Right lung (tissue), 5 donors: ENCODE results near the gene MALSU1. TPM values are rescaled to one million over a fixed set of nuclear protein-coding genes. Genes with fewer than 3 reads are reported as not detected.
A peak's percentile ranks its signal among the peaks of the same experiment; 100 is the strongest.

Experiments
- DNase-seq, 2 donors: peaks; one replicate each; pipeline ENCODE4 v3.0.0-alpha.2; 2013
- polyA plus RNA-seq, 5 donors: library from polyadenylated mRNA; unstranded; fragments of 120-200 nt; gene quantifications; one replicate each; pipeline versions ENCODE4 v1.2.1 to v1.2.3, GENCODE V29; 2013; ENCODE audit warnings: inconsistent platforms in 1 of 5, low replicate concordance in 1 of 5; ENCODE audit not compliant: insufficient read length in 5 of 5, insufficient read depth in 1 of 5

Gene MALSU1
- polyA plus RNA-seq, 5 donors: 47.3 to 58.0 (median 52.1) TPM

- DNase-seq: peak; percentile 68 to 69
Measured at GRCh38 chr7:23334482-23335056, 35.4 kb downstream of the MALSU1 start.

GRCh38 chr7:23335136-23335535 is 36.0 kb downstream of the MALSU1 start:
- DNase-seq: no peak

GRCh38 chr7:23335621-23336020 is 36.5 kb downstream of the MALSU1 start:
- peak in 1 of 2 donors; percentile 31 for DNase-seq

GRCh38 chr7:23336086-23336485 is 36.9 kb downstream of the MALSU1 start:
- DNase-seq: no peak

- no peak for DNase-seq
Measured at GRCh38 chr7:23336799-23337283, 37.7 kb downstream of the MALSU1 start.

- DNase-seq: no peak
Measured at GRCh38 chr7:23337374-23337773, 38.2 kb downstream of the MALSU1 start.

GRCh38 chr7:23338439-23338838 is 39.3 kb downstream of the MALSU1 start:
- DNase-seq: no peak

- DNase-seq: no peak
Measured at GRCh38 chr7:23338863-23339262, 39.7 kb downstream of the MALSU1 start.

GRCh38 chr7:23341846-23342598 is 42.9 kb downstream of the MALSU1 start:
- no peak for DNase-seq

- DNase-seq: no peak
Measured at GRCh38 chr7:23343102-23343501, 44.0 kb downstream of the MALSU1 start.

GRCh38 chr7:23343806-23344475 is 44.8 kb downstream of the MALSU1 start:
- no peak for DNase-seq

- no peak for DNase-seq
Measured at GRCh38 chr7:23345601-23346000, 46.5 kb downstream of the MALSU1 start.

GRCh38 chr7:23346316-23346715 is 47.2 kb downstream of the MALSU1 start:
- DNase-seq: no peak

GRCh38 chr7:23347033-23347681 is 48.0 kb downstream of the MALSU1 start:
- no peak for DNase-seq

- DNase-seq: no peak
Measured at GRCh38 chr7:23347682-23348180, 48.6 kb downstream of the MALSU1 start.

GRCh38 chr7:23349484-23350157 is 50.5 kb downstream of the MALSU1 start:
- DNase-seq: no peak

- DNase-seq: no peak
Measured at GRCh38 chr7:23350466-23350865, 51.3 kb downstream of the MALSU1 start.

- DNase-seq: no peak
Measured at GRCh38 chr7:23353172-23353571, 54.0 kb downstream of the MALSU1 start.

- no peak for DNase-seq
Measured at GRCh38 chr7:23356168-23356567, 57.0 kb downstream of the MALSU1 start.

GRCh38 chr7:23356726-23357125 is 57.6 kb downstream of the MALSU1 start:
- no peak for DNase-seq
